Measurements from ENCODE around the gene RNU6-9. TPM values are rescaled to one million over a fixed set of nuclear protein-coding genes. Genes with fewer than 3 reads are reported as not detected.
"Not testable (repeated sequence)": the region's sequence is repeated elsewhere in the genome, so short reads cannot be mapped to it uniquely, and the experiment has no call there.

The RNU6-9 gene
- total RNA-seq, 1 experiment from 2014 or later: not detected

DNA sequence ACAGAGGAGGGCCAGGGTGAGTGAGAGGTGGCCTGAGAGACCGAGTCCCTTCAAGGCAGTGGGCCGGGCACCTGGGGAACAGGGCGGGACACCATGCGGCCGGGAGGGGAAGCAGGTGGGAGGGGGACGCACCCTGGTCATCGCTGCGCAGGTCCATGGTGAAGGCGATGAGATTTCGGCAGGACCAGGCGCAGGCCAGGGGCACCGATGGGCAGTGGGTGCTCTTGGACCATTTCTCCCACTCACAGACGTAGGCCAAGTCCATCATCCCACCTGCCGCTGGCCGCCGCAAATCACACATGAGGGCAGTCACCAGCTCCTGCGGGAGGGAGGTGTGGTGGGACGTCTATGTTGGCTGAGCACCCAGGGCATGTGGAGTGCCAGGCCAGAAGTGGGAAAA is 2.5 kb upstream of the RNU6-9 start:
- Mint-ChIP-seq H3K27me3 (ENCODE audit: low read depth) (peaks cover 3% of the 10 kb centered on the region; the same call in 1 of the 2 replicates), H3K9me3 (no peaks in the 10 kb centered on the region), H3K27ac (peak overlapping the region; percentile 76; the same call in 1 of the 2 replicates), H3K36me3 (no peaks in the 10 kb centered on the region; the same call in 1 of the 2 replicates), H3K4me1 (no peaks in the 10 kb centered on the region), H3K4me3 (peak overlapping the region; percentile 49)
- ChIA-PET CTCF (no interaction called here), POLR2A (no interaction called here)
- ATAC-seq: no peak
- DNase-seq (ENCODE audit: low spot score): no peak
- TF ChIP-seq SOX15 (CRISPR knock-in tag; IDR thresholded peaks at IDR 0.05) (no peak), EMX1 (CRISPR knock-in tag; IDR thresholded peaks at IDR 0.05) (no peak), E2F5 (CRISPR knock-in tag; IDR thresholded peaks at IDR 0.05) (no peak), TCF7 (CRISPR knock-in tag; IDR thresholded peaks at IDR 0.05; ENCODE audit: low read depth) (no peak), RELA (CRISPR knock-in tag; IDR thresholded peaks at IDR 0.05; ENCODE audit: borderline replicate concordance) (no peak), TEAD1 (CRISPR knock-in tag; IDR thresholded peaks at IDR 0.05) (no peak), HMGA2 (CRISPR knock-in tag; IDR thresholded peaks at IDR 0.05) (no peak), RORB (CRISPR knock-in tag; IDR thresholded peaks at IDR 0.05) (no peak), NR1H2 (CRISPR knock-in tag; IDR thresholded peaks at IDR 0.05) (no peak), USF1 (CRISPR knock-in tag; IDR thresholded peaks at IDR 0.05) (no peak), TP53 (CRISPR knock-in tag; IDR thresholded peaks at IDR 0.05) (no peak), E2F1 (CRISPR knock-in tag; IDR thresholded peaks at IDR 0.05) (no peak), ZNF121 (CRISPR knock-in tag; IDR thresholded peaks at IDR 0.05) (no peak), SP1 (CRISPR knock-in tag; conservative IDR thresholded peaks at IDR 0.05) (no peak), ZBTB21 (CRISPR knock-in tag; IDR thresholded peaks at IDR 0.05; ENCODE audit: borderline replicate concordance) (no peak), NFYB (CRISPR knock-in tag; conservative IDR thresholded peaks at IDR 0.05; ENCODE audit: low read depth) (no peak), ZNF532 (CRISPR knock-in tag; IDR thresholded peaks at IDR 0.05; ENCODE audit: borderline replicate concordance) (no peak)
- TF ChIP-seq, protein P1, sequence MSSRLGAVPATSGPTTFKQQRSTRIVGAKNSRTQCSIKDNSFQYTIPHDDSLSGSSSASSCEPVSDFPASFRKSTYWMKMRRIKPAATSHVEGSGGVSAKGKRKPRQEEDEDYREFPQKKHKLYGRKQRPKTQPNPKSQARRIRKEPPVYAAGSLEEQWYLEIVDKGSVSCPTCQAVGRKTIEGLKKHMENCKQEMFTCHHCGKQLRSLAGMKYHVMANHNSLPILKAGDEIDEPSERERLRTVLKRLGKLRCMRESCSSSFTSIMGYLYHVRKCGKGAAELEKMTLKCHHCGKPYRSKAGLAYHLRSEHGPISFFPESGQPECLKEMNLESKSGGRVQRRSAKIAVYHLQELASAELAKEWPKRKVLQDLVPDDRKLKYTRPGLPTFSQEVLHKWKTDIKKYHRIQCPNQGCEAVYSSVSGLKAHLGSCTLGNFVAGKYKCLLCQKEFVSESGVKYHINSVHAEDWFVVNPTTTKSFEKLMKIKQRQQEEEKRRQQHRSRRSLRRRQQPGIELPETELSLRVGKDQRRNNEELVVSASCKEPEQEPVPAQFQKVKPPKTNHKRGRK (CRISPR knock-in tag; IDR thresholded peaks at IDR 0.05; ENCODE audit: borderline replicate concordance): no peak
- TF ChIP-seq, protein P2, sequence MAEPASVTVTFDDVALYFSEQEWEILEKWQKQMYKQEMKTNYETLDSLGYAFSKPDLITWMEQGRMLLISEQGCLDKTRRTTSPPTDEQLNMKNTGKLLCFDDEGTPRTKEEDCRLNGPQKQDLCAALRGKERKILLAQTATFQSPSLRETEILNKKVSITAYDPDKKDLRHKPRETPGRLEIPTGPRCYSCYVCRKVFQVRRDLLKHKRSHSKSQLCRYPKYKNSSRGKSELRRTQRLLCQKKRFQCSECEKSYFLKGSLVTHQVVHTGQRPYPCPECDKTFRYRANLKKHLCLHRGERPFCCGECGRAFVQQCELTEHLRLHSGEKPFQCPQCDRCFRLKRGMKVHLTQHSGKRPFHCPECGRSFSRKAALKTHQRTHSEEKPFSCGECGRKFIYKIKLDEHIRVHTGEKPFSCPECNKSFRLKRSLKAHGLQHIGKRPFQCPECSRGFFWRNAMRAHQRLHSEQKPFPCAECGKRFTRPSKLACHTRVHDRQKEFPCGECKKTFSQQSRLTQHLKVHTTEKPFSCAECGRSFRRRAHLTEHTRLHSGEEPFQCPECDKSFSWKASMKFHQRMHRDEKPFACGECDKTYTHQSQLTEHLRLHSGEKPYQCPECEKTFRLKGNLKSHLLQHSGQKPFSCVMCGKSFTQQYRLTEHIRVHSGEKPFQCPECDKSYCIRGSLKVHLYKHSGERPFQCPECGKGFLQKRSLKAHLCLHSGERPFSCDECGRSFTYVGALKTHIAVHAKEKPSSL (CRISPR knock-in tag; conservative IDR thresholded peaks at IDR 0.05): no peak
- TF ChIP-seq, protein P3, sequence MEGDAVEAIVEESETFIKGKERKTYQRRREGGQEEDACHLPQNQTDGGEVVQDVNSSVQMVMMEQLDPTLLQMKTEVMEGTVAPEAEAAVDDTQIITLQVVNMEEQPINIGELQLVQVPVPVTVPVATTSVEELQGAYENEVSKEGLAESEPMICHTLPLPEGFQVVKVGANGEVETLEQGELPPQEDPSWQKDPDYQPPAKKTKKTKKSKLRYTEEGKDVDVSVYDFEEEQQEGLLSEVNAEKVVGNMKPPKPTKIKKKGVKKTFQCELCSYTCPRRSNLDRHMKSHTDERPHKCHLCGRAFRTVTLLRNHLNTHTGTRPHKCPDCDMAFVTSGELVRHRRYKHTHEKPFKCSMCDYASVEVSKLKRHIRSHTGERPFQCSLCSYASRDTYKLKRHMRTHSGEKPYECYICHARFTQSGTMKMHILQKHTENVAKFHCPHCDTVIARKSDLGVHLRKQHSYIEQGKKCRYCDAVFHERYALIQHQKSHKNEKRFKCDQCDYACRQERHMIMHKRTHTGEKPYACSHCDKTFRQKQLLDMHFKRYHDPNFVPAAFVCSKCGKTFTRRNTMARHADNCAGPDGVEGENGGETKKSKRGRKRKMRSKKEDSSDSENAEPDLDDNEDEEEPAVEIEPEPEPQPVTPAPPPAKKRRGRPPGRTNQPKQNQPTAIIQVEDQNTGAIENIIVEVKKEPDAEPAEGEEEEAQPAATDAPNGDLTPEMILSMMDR (IDR thresholded peaks at IDR 0.05): no peak

GRCh38 chr19:891421-892200 is 1.7 kb upstream of the RNU6-9 start:
- H3K27ac Mint-ChIP-seq; ATAC-seq; DNase-seq (ENCODE audit: low spot score); H3K9me3 Mint-ChIP-seq; H3K4me1 Mint-ChIP-seq; H3K27me3 Mint-ChIP-seq (ENCODE audit: low read depth); POLR2A ChIA-PET; H3K36me3 Mint-ChIP-seq: not testable (repeated sequence)
- H3K4me3 Mint-ChIP-seq: peak overlapping the region; percentile 72
- CTCF ChIA-PET: interaction anchor here (2.3 kb wide), 1 partner anchor 28 kb away, joined by 8 read pairs; no protein-coding TSS in a partner anchor

Measured in WTC11 (cell line).